Sigmoid colon (tissue), 7 donors: ENCODE measurements around the gene C7. TPM values are rescaled to one million over a fixed set of nuclear protein-coding genes. Genes with fewer than 3 reads are reported as not detected.

Source experiments
- DNase-seq: peaks from one replicate; pipeline ENCODE4 v3.0.0-alpha.2; 2019
- H3K27ac ChIP-seq, 4 donors: fragments of 200-600 bp; sonication (generic); one replicate each; pipeline ENCODE4 v1.5.1; 2016 to 2019; ENCODE audit warnings: mild to moderate bottlenecking in 1 of 4
- H3K27me3 ChIP-seq, 3 donors: fragments of 200-600 bp; sonication (generic); one replicate each; pipeline ENCODE4 v1.5.1; 2019; ENCODE audit warnings: mild to moderate bottlenecking in 1 of 3
- H3K36me3 ChIP-seq, 4 donors: fragments of 200-600 bp; sonication (generic); one replicate each; pipeline ENCODE4 v1.5.1; 2016 to 2019
- H3K4me1 ChIP-seq, 4 donors: fragments of 200-600 bp; sonication (generic); one replicate each; pipeline ENCODE4 v1.5.1; 2017 to 2019
- H3K4me3 ChIP-seq, 4 donors: fragments of 200-600 bp; sonication (generic); one replicate each; pipeline ENCODE4 v1.5.1; 2017 to 2019; ENCODE audit warnings: mild to moderate bottlenecking in 2 of 4, moderate library complexity in 1 of 4
- H3K9me3 ChIP-seq, 4 donors: fragments of 200-600 bp in 3 of 4; sonication (generic) in 3 of 4; one replicate each; pipeline versions ENCODE4 v1.5.1 to v1.6.1; 2013 to 2019
- CTCF ChIP-seq, 4 experiments: fragments of 450-650 bp in 3 of 4; fragments of 200-600 bp in 1 of 4; IDR thresholded peaks; one replicate each; pipeline ENCODE4 v1.5.1; 2016 to 2019; ENCODE audit warnings: antibody characterized with exemption in 4 of 4, mild to moderate bottlenecking in 3 of 4, moderate library complexity in 2 of 4
- EP300 ChIP-seq, 4 donors: sonication (generic); formaldehyde crosslinking; IDR thresholded peaks; one replicate each; pipeline ENCODE4 v1.6.1; 2017; ENCODE audit warnings: antibody characterized with exemption in 4 of 4
- POLR2A ChIP-seq, 2 donors: fragments of 450-650 bp; IDR thresholded peaks; one replicate each; pipeline ENCODE4 v1.6.1; 2016; ENCODE audit warnings: antibody characterized with exemption in 2 of 2, mild to moderate bottlenecking in 2 of 2, moderate library complexity in 2 of 2
- POLR2AphosphoS5 ChIP-seq, 4 donors: sonication (generic); formaldehyde crosslinking; IDR thresholded peaks; one replicate each; pipeline ENCODE4 v1.6.1; 2017; ENCODE audit warnings: antibody characterized with exemption in 4 of 4
- whole genome bisulfite sequencing, 2 donors: extraction: QIAGEN DNeasy Blood & Tissue Kit; methylation state at CpG; one replicate each; pipeline ENCODE4 v1.1.7; 2013; 5-methylcytosine and 5-hydroxymethylcytosine counted together
- intact Hi-C: fragments of 100-400 bp; cut with DNase I; formaldehyde crosslinking; loops from one replicate; pipeline ENCODE4 v1.15.1; 2023
- polyA plus RNA-seq, 3 donors: library from polyadenylated mRNA; stranded (reverse); fragments of 200-250 nt; gene quantifications; one replicate each; pipeline ENCODE4 v1.2.3, GENCODE V29; 2013
- total RNA-seq, 4 donors: library from RNA; depleted of rRNA; stranded (reverse); fragments of >200 nt; gene quantifications; one replicate each; pipeline ENCODE4 v1.1.0, GENCODE V29; 2016
- donor health status: healthy with polysubstance abuse.
- donor health status: Bipolar disorder and iron deficiency.
- donor health status: healthy.

C7 gene
- total and polyA plus RNA-seq, 7 donors = 6.2 to 799 (median 267) TPM

GRCh38 chr5:40960037-40960436 is 50.7 kb downstream of the C7 start:
- Histone ChIP-seq H3K27ac (no peak overlapping the region), H3K27me3 (no peaks in the 10 kb centered on the region), H3K4me3 (no peak overlapping the region), H3K9me3 (no peaks in the 10 kb centered on the region), H3K4me1 (no peaks in the 10 kb centered on the region), H3K36me3 (peaks cover 0 to 13% (median 0%) of the 10 kb centered on the region in 4 donors)
- TF ChIP-seq POLR2A (IDR thresholded peaks at IDR 0.05) (no peak), EP300 (IDR thresholded peaks at IDR 0.05) (no peak), CTCF (IDR thresholded peaks at IDR 0.05) (no peak), POLR2AphosphoS5 (IDR thresholded peaks at IDR 0.05) (no peak)
- intact Hi-C loops = no loop called here
- WGBS, 2 donors = 93 to 95% methylated on average over 1 of the region's 1 CpG
- DNase-seq = no peak

GRCh38 chr5:40962207-40962955 is 53.1 kb downstream of the C7 start:
- TF ChIP-seq POLR2A (IDR thresholded peaks at IDR 0.05) (no peak), POLR2AphosphoS5 (IDR thresholded peaks at IDR 0.05) (no peak), CTCF (IDR thresholded peaks at IDR 0.05) (no peak), EP300 (IDR thresholded peaks at IDR 0.05) (no peak)
- H3K9me3 ChIP-seq = no peaks in the 10 kb centered on the region
- H3K4me3 ChIP-seq = no peak overlapping the region
- H3K36me3 ChIP-seq = peaks cover 0 to 8% (median 0%) of the 10 kb centered on the region in 4 donors
- no peak overlapping the region for H3K27ac ChIP-seq
- H3K27me3 ChIP-seq = no peaks in the 10 kb centered on the region
- intact Hi-C loops = no loop called here
- H3K4me1 ChIP-seq = no peaks in the 10 kb centered on the region
- DNase-seq = no peak
- WGBS, 2 donors = 68 to 82% methylated on average over 4 of the region's 4 CpGs

- WGBS, 2 donors = 88 to 91% methylated on average over 2 of the region's 2 CpGs
- no peak for TF ChIP-seq EP300 (IDR thresholded peaks at IDR 0.05)
- TF ChIP-seq CTCF (IDR thresholded peaks at IDR 0.05) = no peak
- no peak for TF ChIP-seq POLR2AphosphoS5 (IDR thresholded peaks at IDR 0.05)
- no peak for TF ChIP-seq POLR2A (IDR thresholded peaks at IDR 0.05)
- no peak for DNase-seq
- H3K4me1 ChIP-seq = peaks cover 0 to 17% (median 2%) of the 10 kb centered on the region in 4 donors
- intact Hi-C loops = no loop called here
- no peaks in the 10 kb centered on the region for H3K9me3 ChIP-seq
- no peak overlapping the region for H3K4me3 ChIP-seq
- no peak overlapping the region for H3K27ac ChIP-seq
- H3K27me3 ChIP-seq = no peaks in the 10 kb centered on the region
- no peaks in the 10 kb centered on the region for H3K36me3 ChIP-seq
Observed at GRCh38 chr5:40972434-40972833, 63.1 kb downstream of the C7 start.

GRCh38 chr5:40973364-40974004 is 64.2 kb downstream of the C7 start:
- Histone ChIP-seq H3K4me1 (peaks cover 0 to 18% (median 2%) of the 10 kb centered on the region in 4 donors), H3K9me3 (no peaks in the 10 kb centered on the region), H3K4me3 (no peak overlapping the region), H3K27ac (no peak overlapping the region), H3K27me3 (no peaks in the 10 kb centered on the region), H3K36me3 (no peaks in the 10 kb centered on the region)
- no peak for DNase-seq
- TF ChIP-seq EP300 (IDR thresholded peaks at IDR 0.05) (no peak), POLR2AphosphoS5 (IDR thresholded peaks at IDR 0.05) (no peak), POLR2A (IDR thresholded peaks at IDR 0.05) (no peak), CTCF (IDR thresholded peaks at IDR 0.05) (no peak)
- intact Hi-C loops = no loop called here
- WGBS, 2 donors = 84 to 90% methylated on average over 3 of the region's 3 CpGs
